Keratinocyte (primary cell): ENCODE results near the gene XPO4. TPM values are rescaled to one million over a fixed set of nuclear protein-coding genes. Genes with fewer than 3 reads are reported as not detected.

Experiments used
- DNase-seq: peaks from one replicate; pipeline ENCODE4 v3.0.0-alpha.2; 2011; ENCODE audit warnings: low read depth, missing footprints, low spot score
- FAIRE-seq: peaks from 2 replicates; lab custom pipeline; 2011; peaks lifted over from hg19 to GRCh38; lab: Jason Lieb, UNC
- H2AFZ ChIP-seq: 2 replicates; pipeline ENCODE4 v1.6.0; 2012; ENCODE audit warnings: low read length, control low read depth, inconsistent platforms; ENCODE audit not compliant: control insufficient read depth
- H3K27ac ChIP-seq: 2 replicates; pipeline ENCODE4 v1.5.1; 2011; ENCODE audit warnings: low read length; ENCODE audit not compliant: control insufficient read depth, insufficient read depth
- H3K27me3 ChIP-seq: 3 replicates; pipeline ENCODE4 v1.6.0; 2011; ENCODE audit warnings: low read length; ENCODE audit not compliant: control insufficient read depth, insufficient read depth; ENCODE audit errors: extremely low read depth
- H3K36me3 ChIP-seq, 2 experiments: 2 replicates in 1 of 2; 3 replicates in 1 of 2; pipeline ENCODE4 v1.5.1; 2011; ENCODE audit warnings: low read length in 2 of 2, mild to moderate bottlenecking in 1 of 2; ENCODE audit not compliant: control insufficient read depth in 2 of 2, insufficient read depth in 2 of 2; ENCODE audit errors: extremely low read depth in 1 of 2
- H3K4me1 ChIP-seq: 3 replicates; pipeline ENCODE4 v1.5.1; 2011; ENCODE audit warnings: low read length; ENCODE audit not compliant: control insufficient read depth, insufficient read depth; ENCODE audit errors: extremely low read depth
- H3K4me2 ChIP-seq: 3 replicates; pipeline ENCODE4 v1.6.0; 2011; ENCODE audit warnings: low read depth, low read length; ENCODE audit not compliant: control insufficient read depth, insufficient read depth; ENCODE audit errors: extremely low read depth
- H3K4me3 ChIP-seq, 3 experiments: fragments of 200-600 bp in 1 of 3; sonication (generic) in 1 of 3; 2 replicates in 2 of 3; 3 replicates in 1 of 3; pipeline ENCODE4 v1.5.1; 2011 to 2016; ENCODE audit warnings: low read length in 3 of 3, mild to moderate bottlenecking in 3 of 3, control low read depth in 2 of 3, inconsistent platforms in 1 of 3, low read depth in 1 of 3, mixed read lengths in 1 of 3, mixed run types in 1 of 3, moderate library complexity in 1 of 3; ENCODE audit not compliant: control insufficient read depth in 2 of 3, insufficient read depth in 2 of 3; ENCODE audit errors: extremely low read depth in 1 of 3
- H3K79me2 ChIP-seq: 2 replicates; pipeline ENCODE4 v1.6.0; 2012; ENCODE audit warnings: low read length; ENCODE audit not compliant: control insufficient read depth, insufficient read depth
- H3K9ac ChIP-seq: 3 replicates; pipeline ENCODE4 v1.6.0; 2011; ENCODE audit warnings: low read length; ENCODE audit not compliant: control insufficient read depth, insufficient read depth; ENCODE audit errors: extremely low read depth
- H3K9me1 ChIP-seq: 3 replicates; pipeline ENCODE4 v1.6.0; 2011; ENCODE audit warnings: low read length; ENCODE audit not compliant: control insufficient read depth, insufficient read depth; ENCODE audit errors: extremely low read depth
- H3K9me3 ChIP-seq: 2 replicates; pipeline ENCODE4 v1.5.1; 2012; ENCODE audit warnings: low read depth, low read length; ENCODE audit not compliant: control insufficient read depth
- H4K20me1 ChIP-seq: 3 replicates; pipeline ENCODE4 v1.6.0; 2011; ENCODE audit warnings: low read length; ENCODE audit not compliant: control insufficient read depth, insufficient read depth; ENCODE audit errors: extremely low read depth
- CTCF ChIP-seq, 3 experiments: IDR thresholded peaks in 1 of 3; conservative IDR thresholded peaks in 1 of 3; optimal IDR thresholded peaks in 1 of 3; 2 replicates in 2 of 3; 3 replicates in 1 of 3; pipeline versions ENCODE3 to v1.5.1; 2011; ENCODE audit warnings: low read length in 3 of 3, mild to moderate bottlenecking in 3 of 3, moderate library complexity in 2 of 3, control low read depth in 1 of 3, inconsistent platforms in 1 of 3; ENCODE audit not compliant: insufficient read depth in 2 of 3; ENCODE audit errors: extremely low read depth in 1 of 3
- EZH2 ChIP-seq: IDR thresholded peaks from one replicate; pipeline ENCODE4 v1.6.1; 2012; ENCODE audit warnings: inconsistent platforms, mild to moderate bottlenecking, low read length, moderate library complexity
- dilution Hi-C: fragments of 300-500 bp; cut with MboI; formaldehyde crosslinking; loops from one replicate; pipeline ENCODE4 v1.7.0; 2020; ENCODE audit warnings: low sequenced_read_pairs; ENCODE audit not compliant: extremely low pct_ligation_motif_present
- polyA plus RNA-seq, 5 experiments: library from polyadenylated mRNA; depleted of rRNA in 3 of 5; stranded (reverse) in 3 of 5; stranded (forward) in 1 of 5; unstranded in 1 of 5; fragments of >200 nt; gene quantifications; 1 replicate in 1 of 5; 2 replicates in 3 of 5; 3 replicates in 1 of 5; pipeline versions ENCODE4 v1.2.1 to v1.2.3, GENCODE V29; 2011 to 2012; ENCODE audit warnings: missing spikeins in 2 of 5, low read depth in 1 of 5, low replicate concordance in 1 of 5

XPO4 gene
- polyA plus RNA-seq, 1 donor (not counting 4 experiments of a cell fraction or from before 2014, with no cell fraction given) = 16.5 TPM

DNA sequence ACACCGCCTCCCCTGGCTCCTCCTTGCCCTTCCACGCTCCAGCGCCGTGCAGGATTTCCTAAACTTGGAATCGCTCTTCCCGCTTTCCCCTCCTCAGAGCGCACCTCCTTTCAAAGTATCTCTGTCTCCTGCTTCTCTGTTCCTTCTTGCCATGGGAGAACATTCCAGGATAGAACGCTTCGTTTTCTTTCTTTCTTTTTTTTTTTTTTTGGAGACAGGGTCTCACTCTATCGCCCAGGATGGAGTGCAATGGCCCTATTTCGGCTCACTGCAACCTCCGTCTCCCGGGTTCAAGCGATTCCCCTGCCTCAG lies 574 bp upstream of the XPO4 start:
- H2AFZ ChIP-seq = peak overlapping the region; percentile 84
- peak overlapping the region; percentile 85 for H3K27ac ChIP-seq
- no peaks in the 10 kb centered on the region for H3K9me1 ChIP-seq
- peaks cover 43% of the 10 kb centered on the region for H3K79me2 ChIP-seq
- peaks cover 7% of the 10 kb centered on the region for H3K4me1 ChIP-seq
- H3K4me3 ChIP-seq = peak overlapping the region; percentile 83 to 97 (median 89)
- H3K36me3 ChIP-seq = no peaks in the 10 kb centered on the region
- TF ChIP-seq EZH2 = no peak
- TF ChIP-seq CTCF (optimal IDR thresholded peaks at IDR 0.05 in 1 of 3, IDR thresholded peaks at IDR 0.05 in 1 of 3, conservative IDR thresholded peaks at IDR 0.05 in 1 of 3; ENCODE audit: extremely low read depth in 1 of 3, insufficient read depth in 2 of 3, low read length in 3 of 3) = no peak
- dilution Hi-C loops = no loop called here
- no peaks in the 10 kb centered on the region for H4K20me1 ChIP-seq
- DNase-seq = no peak
- H3K4me2 ChIP-seq = peak overlapping the region; percentile 96
- peak overlapping the region; percentile 97 for H3K9ac ChIP-seq
- H3K9me3 ChIP-seq = no peaks in the 10 kb centered on the region
- no peak for FAIRE-seq
- H3K27me3 ChIP-seq = no peaks in the 10 kb centered on the region

- Histone ChIP-seq H3K9ac (peak overlapping the region; percentile 97), H4K20me1 (no peaks in the 10 kb centered on the region), H3K9me1 (no peaks in the 10 kb centered on the region), H3K4me2 (peak overlapping the region; percentile 96), H3K9me3 (no peaks in the 10 kb centered on the region), H3K36me3 (no peaks in the 10 kb centered on the region), H3K4me3 (peak overlapping the region; percentile 83 to 97 (median 89)), H3K4me1 (peaks cover 7% of the 10 kb centered on the region), H2AFZ (peak overlapping the region; percentile 86), H3K27me3 (no peaks in the 10 kb centered on the region), H3K79me2 (peaks cover 55% of the 10 kb centered on the region), H3K27ac (peak overlapping the region; percentile 85)
- dilution Hi-C loops = no loop called here
- DNase-seq (no peak), FAIRE-seq (no peak)
- TF ChIP-seq CTCF (optimal IDR thresholded peaks at IDR 0.05 in 1 of 3, IDR thresholded peaks at IDR 0.05 in 1 of 3, conservative IDR thresholded peaks at IDR 0.05 in 1 of 3; ENCODE audit: extremely low read depth in 1 of 3, insufficient read depth in 2 of 3, low read length in 3 of 3) (no peak), EZH2 (no peak)
Measured at GRCh38 chr13:20901668-20902437, 693 bp downstream of the XPO4 start.
